GM12873 (cell line): ENCODE measurements around the gene CNPY1.

Source experiments
- TF ChIP-seq, protein P1 (sequence below): IDR thresholded peaks from 2 replicates; pipeline ENCODE4 v1.5.1; 2012; ENCODE audit warnings: low read depth, mild to moderate bottlenecking, moderate library complexity, low read length, control low read depth; ENCODE audit not compliant: insufficient read depth; ENCODE audit errors: missing control alignments

CNPY1 gene

GRCh38 chr7:155465761-155466141 lies 80.6 kb downstream of the CNPY1 start:
- TF ChIP-seq, protein P1, sequence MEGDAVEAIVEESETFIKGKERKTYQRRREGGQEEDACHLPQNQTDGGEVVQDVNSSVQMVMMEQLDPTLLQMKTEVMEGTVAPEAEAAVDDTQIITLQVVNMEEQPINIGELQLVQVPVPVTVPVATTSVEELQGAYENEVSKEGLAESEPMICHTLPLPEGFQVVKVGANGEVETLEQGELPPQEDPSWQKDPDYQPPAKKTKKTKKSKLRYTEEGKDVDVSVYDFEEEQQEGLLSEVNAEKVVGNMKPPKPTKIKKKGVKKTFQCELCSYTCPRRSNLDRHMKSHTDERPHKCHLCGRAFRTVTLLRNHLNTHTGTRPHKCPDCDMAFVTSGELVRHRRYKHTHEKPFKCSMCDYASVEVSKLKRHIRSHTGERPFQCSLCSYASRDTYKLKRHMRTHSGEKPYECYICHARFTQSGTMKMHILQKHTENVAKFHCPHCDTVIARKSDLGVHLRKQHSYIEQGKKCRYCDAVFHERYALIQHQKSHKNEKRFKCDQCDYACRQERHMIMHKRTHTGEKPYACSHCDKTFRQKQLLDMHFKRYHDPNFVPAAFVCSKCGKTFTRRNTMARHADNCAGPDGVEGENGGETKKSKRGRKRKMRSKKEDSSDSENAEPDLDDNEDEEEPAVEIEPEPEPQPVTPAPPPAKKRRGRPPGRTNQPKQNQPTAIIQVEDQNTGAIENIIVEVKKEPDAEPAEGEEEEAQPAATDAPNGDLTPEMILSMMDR: no peak

GRCh38 chr7:155464948-155465739 lies 81.2 kb downstream of the CNPY1 start:
- TF ChIP-seq, protein P1: no peak

- TF ChIP-seq, protein P1: no peak
Measured at GRCh38 chr7:155464183-155464582, 82.2 kb downstream of the CNPY1 start.

DNA sequence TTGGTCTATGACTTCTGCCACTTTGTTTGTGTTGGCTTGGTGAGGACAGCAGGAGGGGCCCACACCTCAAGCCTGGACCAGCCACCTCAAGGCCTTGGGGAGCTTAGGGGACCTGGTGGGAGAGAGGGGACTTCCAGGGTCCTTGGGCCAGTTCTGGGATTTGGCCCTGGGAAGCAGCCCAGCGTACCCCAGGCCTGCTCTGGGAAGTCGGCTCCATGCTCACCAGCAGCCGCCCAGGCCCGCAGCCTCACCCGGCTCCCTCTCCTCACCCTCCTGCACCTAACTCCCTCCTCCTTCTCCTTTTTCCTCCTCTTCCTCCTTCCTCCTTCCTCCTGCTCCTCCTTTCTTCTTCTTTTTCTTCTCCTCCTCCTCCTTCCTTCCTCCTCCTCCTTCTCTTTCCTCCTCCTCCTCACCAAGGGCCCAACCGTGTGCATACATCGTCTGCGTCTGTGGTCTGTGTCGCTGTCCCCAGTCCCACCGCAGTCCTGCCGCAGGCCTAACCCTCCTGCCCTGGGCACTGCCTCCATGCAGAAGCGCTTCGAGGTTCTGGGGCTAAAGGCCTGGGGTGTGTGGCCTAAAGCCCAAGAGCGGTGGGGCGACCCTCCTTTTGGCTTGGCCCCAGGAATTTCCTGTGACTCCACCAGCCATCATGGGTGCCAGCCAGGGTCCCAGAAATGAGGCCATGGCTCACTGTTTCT lies 83.1 kb downstream of the CNPY1 start:
- TF ChIP-seq, protein P1: no peak

- TF ChIP-seq, protein P1: no peak
Measured at GRCh38 chr7:155462163-155462735, 84.1 kb downstream of the CNPY1 start.

- TF ChIP-seq, protein P1: no peak
Measured at GRCh38 chr7:155461631-155462030, 84.7 kb downstream of the CNPY1 start.

- TF ChIP-seq, protein P1: no peak
Measured at GRCh38 chr7:155460926-155461613, 85.3 kb downstream of the CNPY1 start.
